K562 (cell line): ENCODE data around the gene AKAP13. TPM values are rescaled to one million over a fixed set of nuclear protein-coding genes. Genes with fewer than 3 reads are reported as not detected.

ENCODE experiments used
- ASH1L ChIP-seq: fragments of 450-650 bp; IDR thresholded peaks from 2 replicates; pipeline ENCODE4 v1.6.1; 2018; ENCODE audit warnings: borderline replicate concordance, mild to moderate bottlenecking, low read depth; ENCODE audit not compliant: partially characterized antibody
- BCOR ChIP-seq: fragments of 450-650 bp; IDR thresholded peaks from 2 replicates; pipeline ENCODE4 v1.6.1; 2016
- CBFB ChIP-seq: sonication (generic); formaldehyde crosslinking; IDR thresholded peaks from 2 replicates; pipeline ENCODE4 v1.4.0; 2020; ENCODE audit warnings: mild to moderate bottlenecking, missing genetic modification reagents
- CBX8 ChIP-seq: fragments of 200-600 bp; sonication (generic); IDR thresholded peaks from 2 replicates; pipeline ENCODE4 v1.6.1; 2012; ENCODE audit warnings: borderline replicate concordance, mixed run types, low read depth, mild to moderate bottlenecking, moderate library complexity, mixed read lengths, low read length, control low read depth, inconsistent platforms; ENCODE audit not compliant: poor library complexity, severe bottlenecking; ENCODE audit errors: extremely low read depth
- CREB1 ChIP-seq, 2 experiments: sonication (generic) in 1 of 2; formaldehyde crosslinking in 1 of 2; IDR thresholded peaks; 2 replicates each; pipeline versions ENCODE4 v1.6.1 to v1.8.0; 2012 to 2022; ENCODE audit warnings: inconsistent platforms in 1 of 2, mild to moderate bottlenecking in 1 of 2, missing genetic modification reagents in 1 of 2, moderate library complexity in 1 of 2
- CXXC5 ChIP-seq: fragments of 250-450 bp; sonication (Bioruptor Pico); IDR thresholded peaks from 2 replicates; pipeline ENCODE4 v1.8.0; 2022; ENCODE audit warnings: inconsistent platforms, mild to moderate bottlenecking, moderate library complexity
- FOS ChIP-seq: IDR thresholded peaks from 3 replicates; pipeline ENCODE4 v1.6.1; 2011; ENCODE audit not compliant: insufficient read length; ENCODE audit errors: extremely low read depth
- HMG20B ChIP-seq: fragments of 250-450 bp; sonication (Bioruptor Pico); IDR thresholded peaks from 2 replicates; pipeline ENCODE4 v1.5.0; 2021; ENCODE audit warnings: mild to moderate bottlenecking
- KDM2B ChIP-seq: fragments of 250-450 bp; sonication (Bioruptor Pico); IDR thresholded peaks from 2 replicates; pipeline ENCODE4 v1.8.0; 2021; ENCODE audit warnings: mild to moderate bottlenecking, moderate library complexity
- MYNN ChIP-seq, 2 experiments: sonication (generic); formaldehyde crosslinking in 1 of 2; IDR thresholded peaks; 2 replicates each; pipeline versions ENCODE4 v1.5.0 to v1.6.1; 2016 to 2020; ENCODE audit warnings: antibody characterized with exemption in 1 of 2, missing genetic modification reagents in 1 of 2
- PCBP2 ChIP-seq: fragments of 200-400 bp; formaldehyde crosslinking; IDR thresholded peaks from 2 replicates; pipeline ENCODE4 v1.6.1; 2018; ENCODE audit warnings: low read length, low read depth, mild to moderate bottlenecking, moderate library complexity; ENCODE audit not compliant: poor library complexity, severe bottlenecking
- POLR3G ChIP-seq: IDR thresholded peaks from 2 replicates; pipeline ENCODE4 v1.6.1; 2011; ENCODE audit not compliant: insufficient read length, insufficient replicate concordance; ENCODE audit errors: extremely low read depth
- SIN3A ChIP-seq, 2 experiments: fragments of 150-350 bp in 1 of 2; IDR thresholded peaks; 2 replicates each; pipeline ENCODE4 v1.6.1; 2011 to 2016; ENCODE audit warnings: borderline replicate concordance in 2 of 2, low read depth in 2 of 2, low read length in 2 of 2, mild to moderate bottlenecking in 2 of 2, moderate library complexity in 2 of 2; ENCODE audit not compliant: control insufficient read depth in 1 of 2
- polyA plus RNA-seq, 8 experiments: library from polyadenylated mRNA; depleted of rRNA in 4 of 8; stranded (reverse) in 5 of 8; unstranded in 3 of 8; fragments of >200 nt; fragmentation: Nextera tagmentation in 2 of 8; fragmentation: Illumina TruSeq in 1 of 8; extraction: Ambion mirVana in 2 of 8; extraction: Trizol in 1 of 8; gene quantifications; 2 replicates each; pipeline versions ENCODE4 v1.2.1 to v1.2.3, GENCODE V29; 2011 to 2014; ENCODE audit warnings: inconsistent platforms in 1 of 8, missing spikeins in 1 of 8
- total RNA-seq, 7 experiments: library from RNA; depleted of rRNA in 6 of 7; stranded (reverse); fragments of >200 nt in 6 of 7; fragmentation: Illumina TruSeq in 2 of 7; extraction: Trizol in 2 of 7; gene quantifications; 2 replicates each; pipeline versions ENCODE4 v1.2.1 to v1.2.3, GENCODE V29; 2011 to 2021; ENCODE audit warnings: low replicate concordance in 1 of 7
- TF ChIP-seq, protein P1 (sequence below): fragments of 250-450 bp; sonication (Bioruptor Pico); IDR thresholded peaks from 2 replicates; pipeline ENCODE4 v1.5.1; 2021; ENCODE audit warnings: mild to moderate bottlenecking
- TF ChIP-seq, protein P2 (sequence below): fragments of 200-800 bp; sonication (Bioruptor generic); IDR thresholded peaks from 2 replicates; pipeline ENCODE4 v1.6.1; 2017; ENCODE audit warnings: missing genetic modification characterization, missing compliant biosample characterization
- TF ChIP-seq, protein P3 (sequence below): fragments of 250-450 bp; sonication (Bioruptor Pico); IDR thresholded peaks from 2 replicates; pipeline ENCODE4 v1.5.0; 2021; ENCODE audit warnings: mild to moderate bottlenecking, borderline replicate concordance
- TF ChIP-seq, protein P4 (sequence below), 2 experiments: IDR thresholded peaks; 2 replicates each; pipeline ENCODE4 v1.6.1; 2012; ENCODE audit warnings: improper control_type of control experiment in 2 of 2, low read depth in 2 of 2, low read length in 2 of 2, borderline replicate concordance in 1 of 2

Gene AKAP13
- total and polyA plus RNA-seq, 9 of the 15 experiments (the other 6 are each of a cell fraction or from before 2014, with no cell fraction given), result 0.03 to 1.7 (median 0.42) TPM

DNA sequence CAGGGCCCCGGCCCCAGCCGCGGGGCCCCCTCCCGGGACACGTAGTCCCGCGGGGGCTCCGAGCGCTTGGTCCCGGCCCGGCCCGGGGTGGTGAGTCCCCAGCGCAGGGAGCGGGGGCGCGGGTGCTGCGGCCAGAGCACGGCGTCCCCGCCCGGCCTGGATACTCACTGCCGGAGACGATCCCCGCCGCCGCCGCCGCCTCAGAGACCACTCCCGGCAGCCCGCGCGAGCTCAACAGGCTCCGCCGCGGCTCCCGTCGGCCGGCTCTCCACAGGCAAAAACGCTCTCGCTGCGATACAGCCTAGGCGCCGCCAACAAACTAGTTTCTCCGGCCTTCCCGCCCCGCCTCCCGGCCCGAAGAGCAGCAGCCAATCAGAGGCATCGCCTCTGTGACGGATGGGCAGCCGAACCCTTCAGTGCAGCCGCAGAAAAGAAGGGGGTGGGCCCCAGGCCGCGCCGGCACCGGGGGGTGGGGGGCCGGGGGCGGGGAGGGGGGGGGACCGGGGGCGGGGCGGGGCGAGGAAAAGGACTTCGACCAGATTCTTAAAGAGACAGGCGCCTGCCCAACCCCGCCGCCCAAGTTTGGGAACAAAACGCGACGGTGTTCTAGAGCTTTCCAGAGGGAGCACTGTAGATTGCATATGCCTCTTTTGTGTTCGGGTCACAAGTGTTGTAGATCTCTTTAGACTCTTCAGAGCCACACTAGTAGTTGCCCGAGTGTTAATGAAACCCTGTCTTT lies 414.4 kb downstream of the AKAP13 start, which contains the start of gene KLHL25 (continued):
- no peak for TF ChIP-seq CBX8
- TF ChIP-seq ASH1L, result peak; percentile 80
- no peak for TF ChIP-seq HMG20B
- TF ChIP-seq FOS, result peak; percentile 92
- no peak for TF ChIP-seq MYNN (IDR thresholded peaks at IDR 0.05)
- TF ChIP-seq MYNN (CRISPR knock-in tag; IDR thresholded peaks at IDR 0.05), result no peak
- peak; percentile 52; the same call in 1 of the 2 replicates for TF ChIP-seq CXXC5 (CRISPR knock-in tag)
- peak; percentile 26; the same call in 1 of the 2 replicates for TF ChIP-seq KDM2B (CRISPR knock-in tag)
- TF ChIP-seq, protein P1, sequence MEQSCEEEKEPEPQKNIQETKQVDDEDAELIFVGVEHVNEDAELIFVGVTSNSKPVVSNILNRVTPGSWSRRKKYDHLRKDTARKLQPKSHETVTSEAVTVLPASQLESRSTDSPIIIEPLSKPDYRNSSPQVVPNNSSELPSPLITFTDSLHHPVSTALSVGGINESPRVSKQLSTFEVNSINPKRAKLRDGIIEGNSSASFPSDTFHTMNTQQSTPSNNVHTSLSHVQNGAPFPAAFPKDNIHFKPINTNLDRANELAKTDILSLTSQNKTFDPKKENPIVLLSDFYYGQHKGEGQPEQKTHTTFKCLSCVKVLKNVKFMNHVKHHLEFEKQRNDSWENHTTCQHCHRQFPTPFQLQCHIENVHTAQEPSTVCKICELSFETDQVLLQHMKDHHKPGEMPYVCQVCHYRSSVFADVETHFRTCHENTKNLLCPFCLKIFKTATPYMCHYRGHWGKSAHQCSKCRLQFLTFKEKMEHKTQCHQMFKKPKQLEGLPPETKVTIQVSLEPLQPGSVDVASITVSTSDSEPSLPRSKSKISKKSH (CRISPR knock-in tag), result no peak
- no peak for TF ChIP-seq CBFB (CRISPR knock-in tag)
- TF ChIP-seq PCBP2, result no peak
- TF ChIP-seq CREB1 (IDR thresholded peaks at IDR 0.05), result no peak
- TF ChIP-seq CREB1 (CRISPR knock-in tag; IDR thresholded peaks at IDR 0.05), result 0 out of 2 replicates have a peak, but pooled peaks have one; percentile 25
- TF ChIP-seq, protein P2, sequence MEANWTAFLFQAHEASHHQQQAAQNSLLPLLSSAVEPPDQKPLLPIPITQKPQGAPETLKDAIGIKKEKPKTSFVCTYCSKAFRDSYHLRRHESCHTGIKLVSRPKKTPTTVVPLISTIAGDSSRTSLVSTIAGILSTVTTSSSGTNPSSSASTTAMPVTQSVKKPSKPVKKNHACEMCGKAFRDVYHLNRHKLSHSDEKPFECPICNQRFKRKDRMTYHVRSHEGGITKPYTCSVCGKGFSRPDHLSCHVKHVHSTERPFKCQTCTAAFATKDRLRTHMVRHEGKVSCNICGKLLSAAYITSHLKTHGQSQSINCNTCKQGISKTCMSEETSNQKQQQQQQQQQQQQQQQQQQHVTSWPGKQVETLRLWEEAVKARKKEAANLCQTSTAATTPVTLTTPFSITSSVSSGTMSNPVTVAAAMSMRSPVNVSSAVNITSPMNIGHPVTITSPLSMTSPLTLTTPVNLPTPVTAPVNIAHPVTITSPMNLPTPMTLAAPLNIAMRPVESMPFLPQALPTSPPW (CRISPR knock-in tag), result peak; percentile 100
- TF ChIP-seq, protein P3, sequence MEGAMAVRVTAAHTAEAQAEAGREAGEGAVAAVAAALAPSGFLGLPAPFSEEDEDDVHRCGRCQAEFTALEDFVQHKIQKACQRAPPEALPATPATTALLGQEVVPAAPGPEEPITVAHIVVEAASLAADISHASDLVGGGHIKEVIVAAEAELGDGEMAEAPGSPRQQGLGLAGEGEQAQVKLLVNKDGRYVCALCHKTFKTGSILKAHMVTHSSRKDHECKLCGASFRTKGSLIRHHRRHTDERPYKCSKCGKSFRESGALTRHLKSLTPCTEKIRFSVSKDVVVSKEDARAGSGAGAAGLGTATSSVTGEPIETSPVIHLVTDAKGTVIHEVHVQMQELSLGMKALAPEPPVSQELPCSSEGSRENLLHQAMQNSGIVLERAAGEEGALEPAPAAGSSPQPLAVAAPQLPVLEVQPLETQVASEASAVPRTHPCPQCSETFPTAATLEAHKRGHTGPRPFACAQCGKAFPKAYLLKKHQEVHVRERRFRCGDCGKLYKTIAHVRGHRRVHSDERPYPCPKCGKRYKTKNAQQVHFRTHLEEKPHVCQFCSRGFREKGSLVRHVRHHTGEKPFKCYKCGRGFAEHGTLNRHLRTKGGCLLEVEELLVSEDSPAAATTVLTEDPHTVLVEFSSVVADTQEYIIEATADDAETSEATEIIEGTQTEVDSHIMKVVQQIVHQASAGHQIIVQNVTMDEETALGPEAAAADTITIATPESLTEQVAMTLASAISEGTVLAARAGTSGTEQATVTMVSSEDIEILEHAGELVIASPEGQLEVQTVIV (CRISPR knock-in tag), result no peak
- no peak for TF ChIP-seq BCOR
- no peak for TF ChIP-seq POLR3G
- no peak for TF ChIP-seq SIN3A (IDR thresholded peaks at IDR 0.05; ENCODE audit: borderline replicate concordance in 2 of 2, control insufficient read depth in 1 of 2, low read depth in 2 of 2, low read length in 2 of 2)
- TF ChIP-seq, protein P4, sequence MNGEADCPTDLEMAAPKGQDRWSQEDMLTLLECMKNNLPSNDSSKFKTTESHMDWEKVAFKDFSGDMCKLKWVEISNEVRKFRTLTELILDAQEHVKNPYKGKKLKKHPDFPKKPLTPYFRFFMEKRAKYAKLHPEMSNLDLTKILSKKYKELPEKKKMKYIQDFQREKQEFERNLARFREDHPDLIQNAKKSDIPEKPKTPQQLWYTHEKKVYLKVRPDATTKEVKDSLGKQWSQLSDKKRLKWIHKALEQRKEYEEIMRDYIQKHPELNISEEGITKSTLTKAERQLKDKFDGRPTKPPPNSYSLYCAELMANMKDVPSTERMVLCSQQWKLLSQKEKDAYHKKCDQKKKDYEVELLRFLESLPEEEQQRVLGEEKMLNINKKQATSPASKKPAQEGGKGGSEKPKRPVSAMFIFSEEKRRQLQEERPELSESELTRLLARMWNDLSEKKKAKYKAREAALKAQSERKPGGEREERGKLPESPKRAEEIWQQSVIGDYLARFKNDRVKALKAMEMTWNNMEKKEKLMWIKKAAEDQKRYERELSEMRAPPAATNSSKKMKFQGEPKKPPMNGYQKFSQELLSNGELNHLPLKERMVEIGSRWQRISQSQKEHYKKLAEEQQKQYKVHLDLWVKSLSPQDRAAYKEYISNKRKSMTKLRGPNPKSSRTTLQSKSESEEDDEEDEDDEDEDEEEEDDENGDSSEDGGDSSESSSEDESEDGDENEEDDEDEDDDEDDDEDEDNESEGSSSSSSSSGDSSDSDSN (IDR thresholded peaks at IDR 0.05; ENCODE audit: borderline replicate concordance in 1 of 2, low read depth in 2 of 2, low read length in 2 of 2), result no peak
